NOMO-1 (cell line): ENCODE measurements around the gene PATZ1.

Experiments
- DNase-seq, 2 experiments: peaks; one replicate each; lab custom pipeline; 2025; ENCODE audit not compliant: unreplicated experiment in 2 of 2; lab: John Stamatoyannopoulos, UW

PATZ1 gene

DNA sequence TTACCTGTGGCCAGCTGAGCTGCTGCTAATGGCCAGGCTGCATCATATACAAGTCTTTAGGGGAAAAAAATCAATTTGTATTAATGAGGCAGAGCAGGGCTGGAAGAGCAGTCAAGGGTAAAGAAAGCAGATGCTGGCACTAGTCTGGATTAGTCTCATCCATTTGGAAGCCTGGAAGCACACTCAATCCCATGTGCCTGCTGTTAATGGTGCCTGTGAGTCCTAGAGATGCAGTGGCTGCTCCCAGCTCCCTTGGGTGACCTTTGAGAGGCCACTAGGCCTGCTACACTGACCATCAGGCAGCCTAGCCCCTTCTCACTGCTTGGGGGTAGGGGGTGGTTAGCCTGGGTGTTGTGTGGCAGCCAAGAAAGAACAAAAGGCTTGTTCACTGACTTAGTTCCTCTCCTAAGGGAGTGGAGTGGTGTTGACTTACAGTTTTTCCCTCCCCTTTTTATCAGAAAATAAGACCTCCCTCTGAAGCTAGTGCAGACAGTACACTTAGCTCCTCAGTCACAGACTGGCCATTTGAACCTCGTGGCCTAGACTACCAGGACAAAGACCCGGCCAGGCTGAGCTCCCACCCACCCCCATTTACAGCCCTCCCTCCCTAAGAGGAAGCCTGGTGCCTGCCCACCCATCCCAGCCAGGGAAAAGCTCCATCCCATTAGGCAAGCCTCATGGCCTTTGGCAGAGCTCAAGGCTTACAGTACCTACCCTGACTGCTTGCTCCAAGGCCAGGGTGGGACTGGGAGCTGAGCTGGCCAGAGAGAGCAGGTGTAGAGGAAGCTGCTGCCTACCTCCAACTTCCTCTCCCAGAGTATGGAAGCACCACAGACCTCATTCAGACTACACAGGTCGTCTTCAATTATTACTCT lies 61.6 kb downstream of the PATZ1 start:
- DNase-seq, result no peak

DNA sequence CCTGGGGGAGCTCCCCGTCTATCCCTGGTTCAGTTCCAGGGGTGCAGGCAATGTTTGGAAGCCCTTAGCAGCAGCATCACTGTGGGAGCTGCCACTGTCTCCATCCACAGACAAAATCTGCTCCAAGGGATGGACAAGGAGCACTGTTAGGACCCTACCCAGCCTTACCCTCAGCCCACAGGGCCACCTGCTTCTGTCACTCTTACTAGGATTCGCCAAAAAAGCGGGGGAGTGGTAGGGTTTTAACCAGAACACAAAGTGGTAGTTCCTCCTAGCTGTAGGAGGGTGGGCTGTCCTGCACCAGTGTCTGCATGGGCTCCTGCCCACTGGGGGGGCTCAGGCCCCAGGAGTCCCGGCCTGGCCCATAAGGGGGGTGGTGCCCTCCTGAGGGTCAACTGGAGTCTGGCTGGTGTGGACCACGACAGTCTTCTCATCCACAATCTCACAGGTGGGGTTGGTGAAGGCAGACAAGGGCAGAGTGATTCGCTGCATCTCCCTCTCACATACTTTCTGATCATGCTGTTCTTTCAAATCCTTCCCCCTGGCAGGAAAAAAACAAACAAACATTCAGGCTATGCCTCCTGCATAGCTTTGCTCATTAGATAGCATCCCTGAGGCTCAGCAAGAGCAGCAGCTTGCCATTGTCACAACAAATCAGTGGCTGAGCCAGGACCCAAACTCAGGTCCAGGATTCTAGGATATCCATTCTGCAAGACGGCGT lies 63.2 kb downstream of the PATZ1 start:
- no peak for DNase-seq

- no peak for DNase-seq
These were observed 64.4 kb downstream of the PATZ1 start for GRCh38 chr22:31281733-31282132.

DNA sequence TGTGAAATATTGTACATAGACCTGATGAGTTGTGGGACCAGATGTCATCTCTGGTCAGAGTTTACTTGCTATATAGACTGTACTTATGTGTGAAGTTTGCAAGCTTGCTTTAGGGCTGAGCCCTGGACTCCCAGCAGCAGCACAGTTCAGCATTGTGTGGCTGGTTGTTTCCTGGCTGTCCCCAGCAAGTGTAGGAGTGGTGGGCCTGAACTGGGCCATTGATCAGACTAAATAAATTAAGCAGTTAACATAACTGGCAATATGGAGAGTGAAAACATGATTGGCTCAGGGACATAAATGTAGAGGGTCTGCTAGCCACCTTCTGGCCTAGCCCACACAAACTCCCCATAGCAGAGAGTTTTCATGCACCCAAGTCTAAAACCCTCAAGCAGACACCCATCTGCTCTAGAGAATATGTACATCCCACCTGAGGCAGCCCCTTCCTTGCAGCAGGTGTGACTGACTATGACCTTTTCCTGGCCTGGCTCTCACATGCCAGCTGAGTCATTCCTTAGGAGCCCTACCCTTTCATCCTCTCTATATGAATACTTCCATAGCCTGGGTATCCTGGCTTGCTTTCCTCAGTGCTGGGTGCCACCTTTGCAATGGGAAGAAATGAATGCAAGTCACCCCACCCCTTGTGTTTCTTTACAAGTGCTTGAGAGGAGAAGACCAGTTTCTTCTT lies 66.2 kb downstream of the PATZ1 start:
- DNase-seq, result no peak

DNA sequence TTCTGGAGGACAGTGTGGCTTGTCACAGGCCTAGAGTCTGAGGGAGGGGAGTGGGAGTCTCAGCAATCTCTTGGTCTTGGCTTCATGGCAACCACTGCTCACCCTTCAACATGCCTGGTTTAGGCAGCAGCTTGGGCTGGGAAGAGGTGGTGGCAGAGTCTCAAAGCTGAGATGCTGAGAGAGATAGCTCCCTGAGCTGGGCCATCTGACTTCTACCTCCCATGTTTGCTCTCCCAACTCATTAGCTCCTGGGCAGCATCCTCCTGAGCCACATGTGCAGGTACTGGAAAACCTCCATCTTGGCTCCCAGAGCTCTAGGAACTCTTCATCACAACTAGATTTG lies 66.8 kb downstream of the PATZ1 start:
- no peak for DNase-seq

DNA sequence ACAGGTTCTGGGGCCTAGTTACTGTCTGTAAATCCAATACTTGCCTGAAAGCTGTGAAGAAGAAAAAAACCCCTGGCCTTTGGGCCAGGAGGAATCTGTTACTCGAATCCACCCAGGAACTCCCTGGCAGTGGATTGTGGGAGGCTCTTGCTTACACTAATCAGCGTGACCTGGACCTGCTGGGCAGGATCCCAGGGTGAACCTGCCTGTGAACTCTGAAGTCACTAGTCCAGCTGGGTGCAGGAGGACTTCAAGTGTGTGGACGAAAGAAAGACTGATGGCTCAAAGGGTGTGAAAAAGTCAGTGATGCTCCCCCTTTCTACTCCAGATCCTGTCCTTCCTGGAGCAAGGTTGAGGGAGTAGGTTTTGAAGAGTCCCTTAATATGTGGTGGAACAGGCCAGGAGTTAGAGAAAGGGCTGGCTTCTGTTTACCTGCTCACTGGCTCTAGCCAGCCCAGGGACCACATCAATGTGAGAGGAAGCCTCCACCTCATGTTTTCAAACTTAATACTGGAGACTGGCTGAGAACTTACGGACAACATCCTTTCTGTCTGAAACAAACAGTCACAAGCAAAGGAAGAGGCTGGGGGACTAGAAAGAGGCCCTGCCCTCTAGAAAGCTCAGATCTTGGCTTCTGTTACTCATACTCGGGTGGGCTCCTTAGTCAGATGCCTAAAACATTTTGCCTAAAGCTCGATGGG lies 67.4 kb downstream of the PATZ1 start:
- no peak for DNase-seq

- DNase-seq, result no peak
These were observed 68.0 kb downstream of the PATZ1 start for GRCh38 chr22:31278151-31278621.

- no peak for DNase-seq
These were observed 68.4 kb downstream of the PATZ1 start for GRCh38 chr22:31277741-31278140.

- DNase-seq, result no peak
These were observed 69.5 kb downstream of the PATZ1 start for GRCh38 chr22:31276426-31277167.
